PFSK-1 (cell line): Measurements from ENCODE around the gene GPR34.

Experiments
- FOXP2 ChIP-seq: optimal IDR thresholded peaks from 2 replicates; pipeline ENCODE3; 2011; ENCODE audit warnings: borderline replicate concordance, control low read depth, inconsistent platforms; ENCODE audit not compliant: insufficient read depth; ENCODE audit errors: extremely low read length, extremely low read depth
- POLR2AphosphoS5 ChIP-seq: IDR thresholded peaks from 2 replicates; pipeline ENCODE4 v1.6.1; 2012; ENCODE audit warnings: low read depth, mild to moderate bottlenecking, control low read depth, low read length, moderate library complexity
- TAF1 ChIP-seq: IDR thresholded peaks from 2 replicates; pipeline ENCODE4 v1.6.1; 2012; ENCODE audit warnings: low read length, control low read depth, borderline replicate concordance; ENCODE audit not compliant: insufficient read depth
- TF ChIP-seq, protein P1 (sequence below), 2 experiments: IDR thresholded peaks; 2 replicates each; pipeline versions ENCODE4 v1.6.1 to v1.8.0; 2011 to 2012; ENCODE audit warnings: low read depth in 2 of 2, low read length in 2 of 2, control low read depth in 1 of 2, inconsistent platforms in 1 of 2, mild to moderate bottlenecking in 1 of 2, moderate library complexity in 1 of 2; ENCODE audit not compliant: insufficient read depth in 1 of 2

DNA sequence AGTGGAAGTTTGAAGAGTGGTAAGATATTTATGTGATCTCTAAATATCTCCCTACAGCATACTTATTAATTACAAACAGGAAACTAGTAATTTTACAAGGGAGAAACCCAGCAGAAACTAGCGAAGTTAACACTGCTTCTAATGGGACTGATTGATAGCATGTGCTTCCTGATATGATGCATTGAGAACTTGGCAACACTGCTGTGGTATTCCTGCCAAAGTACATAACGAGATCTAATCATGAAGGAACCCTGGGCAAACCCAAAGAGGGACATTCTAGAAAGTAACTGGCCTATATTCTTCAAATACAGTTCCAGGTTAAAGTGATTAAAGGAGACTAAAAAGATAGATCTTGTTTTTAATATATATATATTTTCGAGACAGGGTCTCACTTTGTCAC is 4.6 kb upstream of the GPR34 start:
- TF ChIP-seq POLR2AphosphoS5 (no peak), TAF1 (no peak), FOXP2 (no peak)
- TF ChIP-seq, protein P1, sequence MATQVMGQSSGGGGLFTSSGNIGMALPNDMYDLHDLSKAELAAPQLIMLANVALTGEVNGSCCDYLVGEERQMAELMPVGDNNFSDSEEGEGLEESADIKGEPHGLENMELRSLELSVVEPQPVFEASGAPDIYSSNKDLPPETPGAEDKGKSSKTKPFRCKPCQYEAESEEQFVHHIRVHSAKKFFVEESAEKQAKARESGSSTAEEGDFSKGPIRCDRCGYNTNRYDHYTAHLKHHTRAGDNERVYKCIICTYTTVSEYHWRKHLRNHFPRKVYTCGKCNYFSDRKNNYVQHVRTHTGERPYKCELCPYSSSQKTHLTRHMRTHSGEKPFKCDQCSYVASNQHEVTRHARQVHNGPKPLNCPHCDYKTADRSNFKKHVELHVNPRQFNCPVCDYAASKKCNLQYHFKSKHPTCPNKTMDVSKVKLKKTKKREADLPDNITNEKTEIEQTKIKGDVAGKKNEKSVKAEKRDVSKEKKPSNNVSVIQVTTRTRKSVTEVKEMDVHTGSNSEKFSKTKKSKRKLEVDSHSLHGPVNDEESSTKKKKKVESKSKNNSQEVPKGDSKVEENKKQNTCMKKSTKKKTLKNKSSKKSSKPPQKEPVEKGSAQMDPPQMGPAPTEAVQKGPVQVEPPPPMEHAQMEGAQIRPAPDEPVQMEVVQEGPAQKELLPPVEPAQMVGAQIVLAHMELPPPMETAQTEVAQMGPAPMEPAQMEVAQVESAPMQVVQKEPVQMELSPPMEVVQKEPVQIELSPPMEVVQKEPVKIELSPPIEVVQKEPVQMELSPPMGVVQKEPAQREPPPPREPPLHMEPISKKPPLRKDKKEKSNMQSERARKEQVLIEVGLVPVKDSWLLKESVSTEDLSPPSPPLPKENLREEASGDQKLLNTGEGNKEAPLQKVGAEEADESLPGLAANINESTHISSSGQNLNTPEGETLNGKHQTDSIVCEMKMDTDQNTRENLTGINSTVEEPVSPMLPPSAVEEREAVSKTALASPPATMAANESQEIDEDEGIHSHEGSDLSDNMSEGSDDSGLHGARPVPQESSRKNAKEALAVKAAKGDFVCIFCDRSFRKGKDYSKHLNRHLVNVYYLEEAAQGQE (IDR thresholded peaks at IDR 0.05; ENCODE audit: insufficient read depth in 1 of 2, low read depth in 2 of 2, low read length in 2 of 2), result no peak
